ENCODE results near the gene SH3RF3. TPM values are rescaled to one million over a fixed set of nuclear protein-coding genes. Genes with fewer than 3 reads are reported as not detected.

The SH3RF3 gene
- total RNA-seq, 1 donor from 2014 or later, result 10.8 TPM

GRCh38 chr2:109172556-109173105 lies 43.6 kb downstream of the SH3RF3 start:
- Histone ChIP-seq H3K27ac (peak overlapping the region; percentile 84), H3K36me3 (no peaks in the 10 kb centered on the region), H3K27me3 (no peaks in the 10 kb centered on the region), H3K9me3 (no peaks in the 10 kb centered on the region), H3K4me3 (no peak overlapping the region), H3K4me1 (peaks cover 58% of the 10 kb centered on the region)
- no peak for DNase-seq (ENCODE audit: extremely low spot score in 2 of 2)
- TF ChIP-seq POLR2AphosphoS5 (IDR thresholded peaks at IDR 0.05; ENCODE audit: insufficient read depth in 1 of 2, low read depth in 1 of 2), result no peak
- TF ChIP-seq CTCF (IDR thresholded peaks at IDR 0.05), result no peak
- TF ChIP-seq POLR2A (IDR thresholded peaks at IDR 0.05), result no peak
- intact Hi-C loops (cut with DNase I), result loop anchor here (5.0 kb wide), 1 partner anchor 70 kb away; no protein-coding TSS in a partner anchor

GRCh38 chr2:109173311-109174171 lies 44.5 kb downstream of the SH3RF3 start:
- Histone ChIP-seq H3K27me3 (no peaks in the 10 kb centered on the region), H3K36me3 (no peaks in the 10 kb centered on the region), H3K4me3 (no peak overlapping the region), H3K4me1 (peaks cover 62% of the 10 kb centered on the region), H3K27ac (peak overlapping the region; percentile 84), H3K9me3 (no peaks in the 10 kb centered on the region)
- no peak for TF ChIP-seq POLR2A (IDR thresholded peaks at IDR 0.05)
- TF ChIP-seq POLR2AphosphoS5 (IDR thresholded peaks at IDR 0.05; ENCODE audit: insufficient read depth in 1 of 2, low read depth in 1 of 2), result peak in 1 of 2 donors; percentile 71
- no peak for TF ChIP-seq CTCF (IDR thresholded peaks at IDR 0.05)
- no peak for DNase-seq (ENCODE audit: extremely low spot score in 2 of 2)
- intact Hi-C loops (cut with DNase I), result loop anchor here (5.0 kb wide), 1 partner anchor 69 kb away; no protein-coding TSS in a partner anchor

- no peak for TF ChIP-seq CTCF (IDR thresholded peaks at IDR 0.05)
- TF ChIP-seq POLR2AphosphoS5 (IDR thresholded peaks at IDR 0.05; ENCODE audit: insufficient read depth in 1 of 2, low read depth in 1 of 2), result no peak
- no peak for TF ChIP-seq POLR2A (IDR thresholded peaks at IDR 0.05)
- Histone ChIP-seq H3K36me3 (no peaks in the 10 kb centered on the region), H3K9me3 (no peaks in the 10 kb centered on the region), H3K27ac (peak overlapping the region; percentile 84), H3K4me3 (no peak overlapping the region), H3K27me3 (no peaks in the 10 kb centered on the region), H3K4me1 (peaks cover 62% of the 10 kb centered on the region)
- DNase-seq (ENCODE audit: extremely low spot score in 2 of 2), result no peak
- intact Hi-C loops (cut with DNase I), result loop anchor here (5.0 kb wide), 1 partner anchor 68 kb away; no protein-coding TSS in a partner anchor
Measured at GRCh38 chr2:109174214-109174613, 45.2 kb downstream of the SH3RF3 start.

GRCh38 chr2:109174626-109175349 lies 45.8 kb downstream of the SH3RF3 start:
- Histone ChIP-seq H3K9me3 (no peaks in the 10 kb centered on the region), H3K36me3 (no peaks in the 10 kb centered on the region), H3K4me3 (no peak overlapping the region), H3K4me1 (peaks cover 62% of the 10 kb centered on the region), H3K27me3 (no peaks in the 10 kb centered on the region), H3K27ac (peak overlapping the region; percentile 84)
- DNase-seq (ENCODE audit: extremely low spot score in 2 of 2), result no peak
- intact Hi-C loops (cut with DNase I), result loop anchor here (5.0 kb wide), 1 partner anchor 68 kb away; no protein-coding TSS in a partner anchor
- TF ChIP-seq POLR2A (IDR thresholded peaks at IDR 0.05), result no peak
- no peak for TF ChIP-seq POLR2AphosphoS5 (IDR thresholded peaks at IDR 0.05; ENCODE audit: insufficient read depth in 1 of 2, low read depth in 1 of 2)
- TF ChIP-seq CTCF (IDR thresholded peaks at IDR 0.05), result no peak

Measured in vagina (tissue), 2 donors.